HG02870 (cell line): ENCODE measurements around the gene SOBP.
"Not testable (repeated sequence)": the region's sequence is repeated elsewhere in the genome, so short reads cannot be mapped to it uniquely, and the experiment has no call there.

Experiments
- ATAC-seq: cut with Tn5 transposase; IDR thresholded peaks from one replicate; pipeline ENCODE4 v1.9.1; 2021; ENCODE audit warnings: mild to moderate bottlenecking, moderate library complexity; ENCODE audit not compliant: unreplicated experiment

SOBP gene

GRCh38 chr6:107489636-107490565 lies at the start of gene SOBP:
Gene SOBP (plus strand): TSS chr6:107490117. CDS start chr6:107490617, 500 bp downstream.
- ATAC-seq, result no peak

- no peak for ATAC-seq
Observed at GRCh38 chr6:107440936-107441335, 49.0 kb upstream of the SOBP start.

- no peak for ATAC-seq
Observed at GRCh38 chr6:107441682-107442081, 48.2 kb upstream of the SOBP start.

- ATAC-seq, result no peak
Observed at GRCh38 chr6:107442938-107443607, 46.8 kb upstream of the SOBP start.

- ATAC-seq, result no peak
Observed at GRCh38 chr6:107443608-107444267, 46.2 kb upstream of the SOBP start.

GRCh38 chr6:107444277-107444676 lies 45.6 kb upstream of the SOBP start:
- ATAC-seq, result no peak

GRCh38 chr6:107447663-107448216 lies 42.2 kb upstream of the SOBP start:
- no peak for ATAC-seq

- no peak for ATAC-seq
Observed at GRCh38 chr6:107448776-107449175, 41.1 kb upstream of the SOBP start.

- peak; percentile 28 for ATAC-seq
Observed at GRCh38 chr6:107458672-107459282, 31.1 kb upstream of the SOBP start.

- peak; percentile 88 for ATAC-seq
Observed at GRCh38 chr6:107459283-107460082, 30.4 kb upstream of the SOBP start, which contains the start of gene PDSS2. Gene PDSS2 (minus strand): TSS chr6:107459564. CDS start chr6:107459285, 279 bp downstream.

- no peak for ATAC-seq
Observed at GRCh38 chr6:107460083-107460631, 29.8 kb upstream of the SOBP start.

GRCh38 chr6:107466062-107466461 lies 23.9 kb upstream of the SOBP start:
- ATAC-seq, result no peak

- no peak for ATAC-seq
Observed at GRCh38 chr6:107470364-107470763, 19.6 kb upstream of the SOBP start.

GRCh38 chr6:107473660-107474059 lies 16.3 kb upstream of the SOBP start:
- no peak for ATAC-seq

- not testable (repeated sequence) for ATAC-seq
Observed at GRCh38 chr6:107475360-107475759, 14.6 kb upstream of the SOBP start.

GRCh38 chr6:107475826-107476225 lies 14.1 kb upstream of the SOBP start:
- not testable (repeated sequence) for ATAC-seq

- no peak for ATAC-seq
Observed at GRCh38 chr6:107479089-107479690, 10.7 kb upstream of the SOBP start.

GRCh38 chr6:107485157-107485556 lies 4.8 kb upstream of the SOBP start:
- no peak for ATAC-seq
